D721Med (cell line): Measurements from ENCODE around the gene NSD2.

ENCODE experiments used
- DNase-seq: peaks from one replicate; pipeline ENCODE4 v3.0.0; 2011; ENCODE audit warnings: low spot score; ENCODE audit not compliant: insufficient read length
- FAIRE-seq: peaks from 2 replicates; lab custom pipeline; 2011; peaks lifted over from hg19 to GRCh38; lab: Jason Lieb, UNC
- CTCF ChIP-seq: IDR thresholded peaks from 2 replicates; pipeline ENCODE4 v1.5.1; 2012; ENCODE audit warnings: mild to moderate bottlenecking, control low read depth; ENCODE audit not compliant: insufficient read depth; ENCODE audit errors: missing control alignments

NSD2 gene

GRCh38 chr4:1928356-1929239, 57.4 kb downstream of the NSD2 start:
- DNase-seq (no peak), FAIRE-seq (no peak)
- no peak for TF ChIP-seq CTCF

GRCh38 chr4:1932736-1933135, 61.5 kb downstream of the NSD2 start:
- no peak for TF ChIP-seq CTCF
- no peak for DNase-seq
- no peak for FAIRE-seq

DNA sequence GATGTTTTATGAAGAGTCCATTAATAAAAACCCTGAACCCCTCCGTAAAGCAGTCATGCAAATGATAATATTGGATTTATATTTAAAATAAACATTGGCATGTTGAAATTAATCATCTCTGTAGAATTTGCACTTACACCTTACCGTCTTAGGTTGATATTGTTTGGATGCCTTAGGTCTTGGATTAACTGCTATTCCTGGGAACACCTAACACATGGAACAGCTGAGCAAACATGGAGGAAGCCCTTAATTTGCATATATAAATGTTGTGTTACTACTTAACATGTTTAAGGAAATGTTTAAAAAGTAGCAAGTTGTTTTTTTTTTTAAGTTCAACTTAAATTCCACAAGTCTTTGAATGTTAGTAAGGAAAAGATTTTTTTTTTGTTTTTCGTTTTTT, 62.5 kb downstream of the NSD2 start:
- no peak for TF ChIP-seq CTCF
- FAIRE-seq (no peak), DNase-seq (no peak)

DNA sequence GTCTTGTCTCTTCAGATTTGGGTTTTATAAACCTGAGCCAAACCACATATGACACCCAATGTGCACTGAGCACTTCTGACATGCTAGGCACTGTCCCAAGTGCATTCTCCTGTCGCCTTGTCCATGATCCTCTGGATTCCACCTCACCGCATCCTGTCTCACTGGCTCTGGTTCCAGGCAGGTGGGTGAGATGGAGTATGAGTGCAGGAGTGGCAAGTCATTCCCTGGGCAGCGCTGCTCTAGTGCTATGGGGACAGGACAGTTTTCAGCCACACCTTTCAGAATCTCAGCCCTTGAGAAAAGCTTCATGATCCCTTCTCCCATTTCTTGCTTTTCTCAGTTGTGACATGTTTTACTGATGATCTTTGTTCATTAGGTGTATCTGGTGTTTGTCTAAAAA, 66.4 kb downstream of the NSD2 start:
- DNase-seq, result no peak
- no peak for FAIRE-seq
- no peak for TF ChIP-seq CTCF

DNA sequence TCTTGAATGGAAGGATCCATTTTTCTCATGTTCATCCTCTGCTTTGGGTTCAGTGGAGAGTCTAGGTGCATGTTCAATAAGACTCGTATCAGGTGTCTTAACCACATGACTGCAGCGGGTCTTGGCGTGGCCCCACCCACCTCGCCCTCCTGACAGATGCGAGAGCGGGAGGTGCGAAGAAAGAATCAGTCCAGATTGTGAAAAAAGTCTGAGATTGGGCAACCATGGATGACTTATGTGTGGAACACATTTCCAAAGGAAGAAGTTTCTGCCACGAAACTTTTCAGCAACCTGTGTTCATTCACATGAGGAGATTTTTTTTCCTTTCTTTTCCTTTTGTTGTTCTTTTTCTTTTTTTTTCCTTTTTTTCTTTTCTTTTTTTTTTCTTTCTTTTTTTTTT, 66.8 kb downstream of the NSD2 start:
- TF ChIP-seq CTCF, result no peak
- FAIRE-seq (no peak), DNase-seq (no peak)

DNA sequence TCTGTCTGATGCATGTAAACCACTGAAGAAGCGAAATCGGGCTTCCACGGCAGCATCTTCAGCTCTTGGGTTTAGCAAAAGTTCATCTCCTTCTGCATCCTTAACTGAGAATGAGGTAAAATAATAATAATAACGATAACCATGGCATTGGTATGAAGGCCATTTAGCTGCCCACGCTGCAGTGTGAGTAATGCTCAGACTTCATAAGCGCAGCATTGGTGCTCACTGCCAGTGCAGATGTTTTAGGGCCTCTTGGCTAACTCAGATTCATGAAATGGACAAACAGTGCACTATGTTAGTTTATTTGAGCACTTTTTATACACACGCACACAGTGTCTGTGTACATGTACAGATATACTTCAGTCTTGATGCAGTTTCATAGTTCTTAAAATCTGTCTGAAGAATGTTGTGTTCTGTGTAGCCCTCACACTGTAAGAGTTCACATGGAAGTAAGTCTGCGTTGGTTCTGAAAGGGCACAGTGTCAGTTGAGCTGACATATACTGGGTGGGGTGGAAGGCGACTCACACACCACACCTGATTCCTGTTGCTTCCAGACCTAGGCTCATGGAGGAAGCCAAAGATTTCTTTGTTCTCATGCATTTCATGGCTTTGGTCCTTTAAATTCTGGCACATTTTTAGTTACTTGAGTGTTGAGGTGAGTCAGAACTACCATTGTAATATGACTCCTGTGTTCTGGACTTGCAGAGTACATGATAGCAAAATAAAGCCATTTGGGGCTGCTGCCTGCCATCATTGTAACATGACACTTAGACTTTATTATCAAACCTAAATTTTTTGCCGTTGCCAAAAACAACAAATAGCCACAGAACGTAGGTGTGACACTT, 68.7 kb downstream of the NSD2 start:
- DNase-seq (no peak), FAIRE-seq (no peak)
- no peak for TF ChIP-seq CTCF
